Measurements from ENCODE around the gene SERPINC1. TPM values are rescaled to one million over a fixed set of nuclear protein-coding genes. Genes with fewer than 3 reads are reported as not detected.

SERPINC1 gene
- total and polyA plus RNA-seq, 2 of the 8 experiments (the other 6 are each of a cell fraction or from before 2014, with no cell fraction given), result 0.08 TPM; not detected in 1

DNA sequence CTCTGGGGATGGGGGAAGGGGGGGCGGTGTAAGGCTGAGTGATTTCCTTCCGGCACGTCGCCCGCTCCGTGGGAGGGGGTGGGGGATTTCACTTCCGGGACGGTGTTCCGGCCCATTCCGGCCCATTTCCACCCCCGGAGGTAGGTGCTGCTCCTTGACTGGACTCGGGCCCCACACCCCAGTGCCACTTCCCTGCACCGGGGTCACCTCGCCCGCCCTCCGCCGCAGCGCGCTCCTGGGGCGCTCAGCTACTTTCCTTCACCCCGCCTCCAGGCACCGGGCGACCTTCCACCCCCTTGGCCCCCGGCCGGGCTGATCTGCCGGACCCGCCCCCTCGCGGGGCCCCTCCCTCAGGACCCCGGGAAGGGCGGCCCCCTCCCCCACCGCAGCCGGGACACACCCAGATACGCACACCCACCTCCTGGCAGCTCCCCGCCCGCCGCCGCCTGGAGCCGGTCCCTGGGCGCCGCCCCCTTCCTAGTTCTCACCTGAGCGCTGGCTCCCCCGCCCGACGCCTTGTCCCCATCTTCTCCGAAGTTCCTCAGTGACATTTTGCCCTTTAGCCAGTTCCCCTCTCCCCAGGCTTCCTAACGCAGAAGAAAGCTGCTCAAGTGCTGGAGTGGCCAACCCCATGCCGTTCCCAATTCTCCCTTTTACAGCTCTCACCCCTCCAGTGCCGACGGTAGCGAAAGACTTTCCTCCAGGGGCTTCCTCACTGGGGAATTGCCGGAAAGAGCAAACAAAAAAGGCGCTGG lies 48.7 kb downstream of the SERPINC1 start, which contains the start of gene ZBTB37 (continued):
- TF ChIP-seq, protein P1, sequence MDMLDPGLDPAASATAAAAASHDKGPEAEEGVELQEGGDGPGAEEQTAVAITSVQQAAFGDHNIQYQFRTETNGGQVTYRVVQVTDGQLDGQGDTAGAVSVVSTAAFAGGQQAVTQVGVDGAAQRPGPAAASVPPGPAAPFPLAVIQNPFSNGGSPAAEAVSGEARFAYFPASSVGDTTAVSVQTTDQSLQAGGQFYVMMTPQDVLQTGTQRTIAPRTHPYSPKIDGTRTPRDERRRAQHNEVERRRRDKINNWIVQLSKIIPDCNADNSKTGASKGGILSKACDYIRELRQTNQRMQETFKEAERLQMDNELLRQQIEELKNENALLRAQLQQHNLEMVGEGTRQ (IDR thresholded peaks at IDR 0.05; ENCODE audit: low read length), result no peak; the same call in 1 of the 2 replicates
- TF ChIP-seq SP4 (IDR thresholded peaks at IDR 0.05; ENCODE audit: low read length), result peak; percentile 28; the same call in 1 of the 2 replicates
- TF ChIP-seq, protein P2, sequence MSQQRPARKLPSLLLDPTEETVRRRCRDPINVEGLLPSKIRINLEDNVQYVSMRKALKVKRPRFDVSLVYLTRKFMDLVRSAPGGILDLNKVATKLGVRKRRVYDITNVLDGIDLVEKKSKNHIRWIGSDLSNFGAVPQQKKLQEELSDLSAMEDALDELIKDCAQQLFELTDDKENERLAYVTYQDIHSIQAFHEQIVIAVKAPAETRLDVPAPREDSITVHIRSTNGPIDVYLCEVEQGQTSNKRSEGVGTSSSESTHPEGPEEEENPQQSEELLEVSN (IDR thresholded peaks at IDR 0.05), result no peak
- no peak for TF ChIP-seq TCF12 (IDR thresholded peaks at IDR 0.05; ENCODE audit: low read depth, low read length)
- TF ChIP-seq MAFK (IDR thresholded peaks at IDR 0.05; ENCODE audit: low read depth, low read length), result no peak
- no peak for TF ChIP-seq ZNF274 (IDR thresholded peaks at IDR 0.05; ENCODE audit: borderline replicate concordance, extremely low read depth, low read length)
- TF ChIP-seq, protein P3, sequence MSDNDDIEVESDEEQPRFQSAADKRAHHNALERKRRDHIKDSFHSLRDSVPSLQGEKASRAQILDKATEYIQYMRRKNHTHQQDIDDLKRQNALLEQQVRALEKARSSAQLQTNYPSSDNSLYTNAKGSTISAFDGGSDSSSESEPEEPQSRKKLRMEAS (IDR thresholded peaks at IDR 0.05), result no peak; the same call in 1 of the 2 replicates
- TF ChIP-seq GTF2F1 (IDR thresholded peaks at IDR 0.05; ENCODE audit: borderline replicate concordance, low read depth, low read length), result no peak; the same call in 1 of the 2 replicates
- TF ChIP-seq TAF7 (optimal IDR thresholded peaks at IDR 0.05; ENCODE audit: borderline replicate concordance, low read depth, low read length), result peak; percentile 60
- TF ChIP-seq POLR2AphosphoS5 (IDR thresholded peaks at IDR 0.05; ENCODE audit: low read depth, low read length), result peak; percentile 22; the same call in 1 of the 2 replicates
- peak; percentile 70 for TF ChIP-seq GABPA (IDR thresholded peaks at IDR 0.05; ENCODE audit: borderline replicate concordance, insufficient read depth, low read length)
- TF ChIP-seq SIX5 (IDR thresholded peaks at IDR 0.05; ENCODE audit: low read depth, low read length), result no peak
- TF ChIP-seq FOSL1 (IDR thresholded peaks at IDR 0.05; ENCODE audit: insufficient read depth, low read depth, low read length), result no peak
- peak; percentile 94 for TF ChIP-seq EGR1 (IDR thresholded peaks at IDR 0.05; ENCODE audit: borderline replicate concordance, low read depth, low read length)
- TF ChIP-seq EZH2 (IDR thresholded peaks at IDR 0.05; ENCODE audit: low read depth, low read length, severe bottlenecking), result no peak
- no peak; the same call in 1 of the 2 replicates for TF ChIP-seq CREB1 (IDR thresholded peaks at IDR 0.05)
- no peak; the same call in 1 of the 2 replicates for TF ChIP-seq CHD2 (IDR thresholded peaks at IDR 0.05; ENCODE audit: low read length)
- no peak for TF ChIP-seq TEAD4 (IDR thresholded peaks at IDR 0.05; ENCODE audit: low read depth, low read length)
- no peak for TF ChIP-seq YY1 (IDR thresholded peaks at IDR 0.05; ENCODE audit: low read depth, low read length)
- no peak; the same call in 1 of the 2 replicates for TF ChIP-seq BRCA1 (IDR thresholded peaks at IDR 0.05; ENCODE audit: low read depth, low read length)
- peak; percentile 74 for TF ChIP-seq TAF1 (IDR thresholded peaks at IDR 0.05; ENCODE audit: low read depth, low read length)
- peak; percentile 58 for TF ChIP-seq PHF8 (conservative IDR thresholded peaks at IDR 0.05; ENCODE audit: low read depth, low read length)
- no peak for TF ChIP-seq TBP (IDR thresholded peaks at IDR 0.05; ENCODE audit: low read depth, low read length)

All from H1 (cell line).